GM12875 (cell line): ENCODE measurements around the gene HEPACAM.

Experiments used
- H3K4me3 ChIP-seq: one replicate; pipeline ENCODE4 v1.5.1; 2011; ENCODE audit warnings: low read depth, low read length, control low read depth
- CTCF ChIP-seq: IDR thresholded peaks from 2 replicates; pipeline ENCODE4 v1.5.1; 2011; ENCODE audit warnings: low read depth, mild to moderate bottlenecking, control low read depth, inconsistent platforms, low read length, moderate library complexity, borderline replicate concordance; ENCODE audit not compliant: insufficient read depth

HEPACAM gene

GRCh38 chr11:124935548-124936514 lies at the start of gene HEPACAM:
HEPACAM (minus strand) TSS chr11:124936047; CDS start chr11:124936006, 41 bp downstream.
- H3K4me3 ChIP-seq = no peak within 1 kb of the TSS
- TF ChIP-seq CTCF = no peak

GRCh38 chr11:124984512-124984854 lies 48.6 kb upstream of the HEPACAM start:
- H3K4me3 ChIP-seq = no peak overlapping the region
- TF ChIP-seq CTCF = no peak

GRCh38 chr11:124983674-124984511 lies 48.0 kb upstream of the HEPACAM start:
- TF ChIP-seq CTCF = no peak
- H3K4me3 ChIP-seq = no peak overlapping the region

GRCh38 chr11:124982043-124982442 lies 46.2 kb upstream of the HEPACAM start:
- no peak overlapping the region for H3K4me3 ChIP-seq
- no peak for TF ChIP-seq CTCF

- no peak overlapping the region for H3K4me3 ChIP-seq
- no peak for TF ChIP-seq CTCF
These were observed 42.5 kb upstream of the HEPACAM start for GRCh38 chr11:124978316-124978715.

- H3K4me3 ChIP-seq = no peak overlapping the region
These were observed 41.2 kb upstream of the HEPACAM start for GRCh38 chr11:124977006-124977405.

More at GRCh38 chr11:124977006-124977405, 41.2 kb upstream of the HEPACAM start:
- no peak for TF ChIP-seq CTCF
